ENCODE data around the gene DMWD.

DNA sequence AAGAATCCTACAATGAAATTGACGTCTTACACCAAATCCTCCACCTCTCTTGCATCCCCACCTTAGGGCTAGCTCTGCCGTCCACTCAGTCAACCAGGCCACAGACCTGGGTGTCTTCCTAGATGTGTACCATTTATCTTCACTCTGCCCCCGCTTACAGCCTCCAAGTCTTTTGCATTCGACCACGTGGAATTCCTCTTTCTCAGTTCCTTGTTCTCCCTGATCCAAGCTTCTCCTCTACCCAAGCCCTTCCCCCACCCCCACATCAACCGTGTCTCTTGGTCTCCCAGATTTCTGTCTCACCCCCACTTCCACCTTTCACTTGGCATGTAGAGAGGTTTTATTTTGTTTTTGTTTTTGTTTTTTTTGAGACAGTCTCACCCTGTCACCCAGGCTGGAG, 1.2 kb upstream of the DMWD start:
- TF ChIP-seq, protein P1, sequence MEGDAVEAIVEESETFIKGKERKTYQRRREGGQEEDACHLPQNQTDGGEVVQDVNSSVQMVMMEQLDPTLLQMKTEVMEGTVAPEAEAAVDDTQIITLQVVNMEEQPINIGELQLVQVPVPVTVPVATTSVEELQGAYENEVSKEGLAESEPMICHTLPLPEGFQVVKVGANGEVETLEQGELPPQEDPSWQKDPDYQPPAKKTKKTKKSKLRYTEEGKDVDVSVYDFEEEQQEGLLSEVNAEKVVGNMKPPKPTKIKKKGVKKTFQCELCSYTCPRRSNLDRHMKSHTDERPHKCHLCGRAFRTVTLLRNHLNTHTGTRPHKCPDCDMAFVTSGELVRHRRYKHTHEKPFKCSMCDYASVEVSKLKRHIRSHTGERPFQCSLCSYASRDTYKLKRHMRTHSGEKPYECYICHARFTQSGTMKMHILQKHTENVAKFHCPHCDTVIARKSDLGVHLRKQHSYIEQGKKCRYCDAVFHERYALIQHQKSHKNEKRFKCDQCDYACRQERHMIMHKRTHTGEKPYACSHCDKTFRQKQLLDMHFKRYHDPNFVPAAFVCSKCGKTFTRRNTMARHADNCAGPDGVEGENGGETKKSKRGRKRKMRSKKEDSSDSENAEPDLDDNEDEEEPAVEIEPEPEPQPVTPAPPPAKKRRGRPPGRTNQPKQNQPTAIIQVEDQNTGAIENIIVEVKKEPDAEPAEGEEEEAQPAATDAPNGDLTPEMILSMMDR (IDR thresholded peaks at IDR 0.05; ENCODE audit: insufficient read depth, low read length): no peak
- TF ChIP-seq POLR2AphosphoS5 (IDR thresholded peaks at IDR 0.05; ENCODE audit: low read depth): no peak
- TF ChIP-seq REST (IDR thresholded peaks at IDR 0.05; ENCODE audit: insufficient replicate concordance, low read depth): no peak
- no peak for TF ChIP-seq GABPA (IDR thresholded peaks at IDR 0.05; ENCODE audit: low read depth)
